Stimulated activated CD4-positive, alpha-beta T cell treated with anti-CD3 and anti-CD28 coated beads, TNF-alpha, amount 100 ng/mL, for 48 hours (primary cell): Measurements from ENCODE around the gene MAGI1.

Experiments used
- DNase-seq, 3 donors: peaks; one replicate each; pipeline ENCODE4 v3.0.0-alpha.2; 2020; ENCODE audit warnings: low read depth in 3 of 3

MAGI1 gene

GRCh38 chr3:65485826-65486469 lies 552.8 kb downstream of the MAGI1 start:
- DNase-seq: no peak

DNA sequence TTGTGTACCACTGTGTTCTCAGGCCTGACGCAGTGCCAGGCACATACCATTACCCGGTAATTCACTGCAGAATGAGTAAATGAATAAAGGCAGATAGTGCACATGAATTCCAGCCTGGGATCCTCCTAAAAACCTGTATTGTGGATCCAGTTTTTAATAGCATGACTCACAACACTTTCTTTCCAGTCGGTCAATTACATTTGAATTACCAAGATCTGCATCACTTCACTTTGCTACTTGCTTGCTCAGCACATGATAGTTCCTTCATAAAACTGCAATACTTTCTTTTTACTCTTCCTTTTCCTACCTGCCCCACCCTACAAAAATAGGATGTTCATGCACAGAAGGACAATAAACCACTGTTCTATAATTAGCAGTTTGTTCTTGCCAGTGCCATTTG lies 553.8 kb downstream of the MAGI1 start:
- no peak for DNase-seq

GRCh38 chr3:65483480-65483879 lies 555.2 kb downstream of the MAGI1 start:
- no peak for DNase-seq

DNA sequence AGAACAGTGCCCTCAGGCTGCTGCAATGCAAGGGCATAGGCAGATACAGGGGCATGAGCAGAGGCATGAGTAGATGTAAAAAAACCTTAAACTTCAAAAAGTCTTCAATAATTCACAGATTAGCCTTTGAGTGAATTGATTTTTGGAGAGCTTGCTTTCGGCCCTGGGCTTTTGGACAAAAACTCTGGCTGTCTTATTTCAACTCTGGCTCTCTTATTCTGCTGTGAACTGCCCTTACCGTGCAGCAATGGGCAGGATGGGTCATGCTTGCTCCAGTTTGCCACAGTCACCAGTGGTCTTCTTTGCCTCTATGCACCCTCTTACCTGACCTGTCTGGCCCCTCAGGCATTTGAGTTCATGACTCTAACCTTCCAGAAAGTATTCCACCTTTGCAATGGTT lies 555.7 kb downstream of the MAGI1 start:
- no peak for DNase-seq

DNA sequence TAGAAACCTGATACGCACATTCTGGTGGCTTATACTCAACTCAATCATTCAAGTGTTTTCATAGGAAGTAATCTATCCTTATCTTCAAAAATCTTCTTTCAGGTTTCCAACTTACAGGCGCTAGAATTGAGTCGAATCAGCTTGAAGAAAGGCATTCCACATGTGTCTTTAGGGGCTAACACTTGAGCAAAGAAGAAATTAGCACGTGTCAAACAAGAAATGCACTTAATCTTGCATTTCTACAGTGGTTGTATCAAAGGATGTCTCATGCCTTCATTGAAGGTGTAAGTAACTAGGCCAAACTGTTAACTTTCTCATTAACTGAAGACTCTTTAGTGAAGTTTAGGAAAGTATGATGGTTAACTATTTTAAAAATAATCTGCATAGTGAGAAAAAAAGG lies 557.6 kb downstream of the MAGI1 start:
- DNase-seq: no peak

DNA sequence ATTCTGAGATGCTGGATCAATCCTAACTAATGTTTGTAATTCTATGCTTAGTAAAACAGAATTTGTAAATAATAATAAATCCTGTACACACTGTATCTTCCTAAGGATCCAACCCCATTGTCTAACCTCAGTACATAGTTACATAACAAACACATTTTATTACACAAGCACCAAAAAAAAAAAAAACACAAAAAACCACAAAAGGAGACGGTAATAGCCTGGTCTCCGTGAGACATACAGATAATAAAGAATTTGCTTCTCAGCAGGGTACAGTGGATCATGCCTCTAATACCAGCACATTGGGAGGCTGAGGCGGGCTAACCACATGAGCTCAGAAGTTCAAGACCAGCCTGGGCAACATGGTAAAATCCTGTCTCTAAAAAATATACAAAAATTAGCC lies 558.7 kb downstream of the MAGI1 start:
- no peak for DNase-seq

DNA sequence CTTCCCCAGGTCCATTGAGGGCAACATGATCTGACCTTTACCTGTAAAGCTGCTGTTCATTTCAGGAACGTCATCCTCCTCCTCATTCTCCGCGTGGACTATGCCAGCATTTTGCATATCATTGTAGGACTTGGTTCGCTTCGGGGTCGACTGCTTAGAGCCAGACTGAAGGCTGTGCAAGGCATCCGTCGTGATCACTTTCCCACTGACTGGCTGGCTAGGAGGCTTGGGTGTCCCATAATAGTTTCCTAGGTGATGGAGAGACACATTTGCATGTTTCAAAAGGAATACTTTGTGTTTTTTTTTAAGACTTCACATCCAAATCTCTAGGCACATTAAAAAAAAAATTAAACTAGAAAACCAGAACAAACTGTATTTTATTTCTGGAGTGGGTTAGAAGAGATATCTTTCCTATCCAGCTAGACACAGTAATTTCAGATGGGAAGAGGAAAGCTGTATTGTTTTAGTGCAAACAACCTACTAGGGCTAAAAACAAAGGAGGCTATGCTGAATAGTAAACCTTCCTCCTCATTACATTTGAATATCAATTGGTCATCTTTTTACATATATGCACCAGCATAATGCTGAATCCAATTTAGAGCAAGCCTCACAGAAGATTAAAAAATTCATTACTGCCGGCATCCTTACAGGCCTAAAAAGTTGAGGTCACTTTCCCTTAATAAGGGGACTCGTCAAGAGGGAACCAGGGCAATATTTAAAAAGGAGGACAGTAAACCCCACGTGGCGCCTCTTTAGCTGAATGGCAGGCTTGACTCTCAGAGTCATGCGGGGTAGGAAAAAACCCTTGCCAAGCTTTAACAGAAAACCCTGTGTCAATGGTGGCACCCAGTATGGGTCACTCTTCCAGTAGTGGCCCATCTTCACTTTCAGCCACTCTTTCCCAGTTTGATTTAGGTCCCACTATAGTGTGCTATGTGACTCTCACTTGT lies 559.9 kb downstream of the MAGI1 start:
- no peak for DNase-seq

DNA sequence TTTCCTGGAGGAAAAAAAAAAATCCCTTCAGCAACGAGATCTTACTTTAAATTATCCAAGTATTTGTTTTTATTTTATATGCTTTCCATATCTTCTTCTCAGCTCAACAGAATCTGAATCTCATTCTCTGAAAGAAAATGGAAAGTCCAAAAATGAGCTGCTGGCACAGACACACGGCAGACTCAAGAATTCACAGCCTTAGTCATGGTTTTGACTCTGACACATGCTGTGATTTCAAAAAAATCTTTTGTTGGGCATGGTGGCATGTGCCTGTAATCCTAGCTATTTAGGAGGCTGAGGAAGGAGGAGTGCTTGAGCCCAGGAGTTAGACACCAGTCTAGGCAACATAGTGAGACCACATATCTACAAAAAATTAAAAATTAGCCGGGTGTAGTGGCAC lies 565.0 kb downstream of the MAGI1 start:
- DNase-seq: no peak

DNA sequence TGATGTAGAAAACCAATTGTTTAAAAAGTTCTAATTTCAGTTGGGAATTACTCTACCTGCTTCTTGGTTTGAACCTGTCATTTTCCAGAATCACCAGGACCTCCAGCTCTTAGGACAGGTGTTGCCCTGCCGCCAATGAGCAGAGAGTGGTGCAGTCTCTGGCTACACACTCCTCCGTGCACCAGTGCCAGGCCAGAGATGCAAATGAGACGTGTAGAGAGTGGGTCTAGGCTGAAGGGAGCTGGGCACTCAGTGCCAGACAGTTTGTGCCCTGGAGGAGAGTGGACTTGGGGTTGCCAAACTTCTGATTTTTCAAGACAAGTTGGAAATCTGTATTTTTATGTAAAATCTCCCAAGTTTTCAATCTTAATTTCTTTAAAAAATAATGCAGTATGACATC lies 566.2 kb downstream of the MAGI1 start:
- no peak for DNase-seq

DNA sequence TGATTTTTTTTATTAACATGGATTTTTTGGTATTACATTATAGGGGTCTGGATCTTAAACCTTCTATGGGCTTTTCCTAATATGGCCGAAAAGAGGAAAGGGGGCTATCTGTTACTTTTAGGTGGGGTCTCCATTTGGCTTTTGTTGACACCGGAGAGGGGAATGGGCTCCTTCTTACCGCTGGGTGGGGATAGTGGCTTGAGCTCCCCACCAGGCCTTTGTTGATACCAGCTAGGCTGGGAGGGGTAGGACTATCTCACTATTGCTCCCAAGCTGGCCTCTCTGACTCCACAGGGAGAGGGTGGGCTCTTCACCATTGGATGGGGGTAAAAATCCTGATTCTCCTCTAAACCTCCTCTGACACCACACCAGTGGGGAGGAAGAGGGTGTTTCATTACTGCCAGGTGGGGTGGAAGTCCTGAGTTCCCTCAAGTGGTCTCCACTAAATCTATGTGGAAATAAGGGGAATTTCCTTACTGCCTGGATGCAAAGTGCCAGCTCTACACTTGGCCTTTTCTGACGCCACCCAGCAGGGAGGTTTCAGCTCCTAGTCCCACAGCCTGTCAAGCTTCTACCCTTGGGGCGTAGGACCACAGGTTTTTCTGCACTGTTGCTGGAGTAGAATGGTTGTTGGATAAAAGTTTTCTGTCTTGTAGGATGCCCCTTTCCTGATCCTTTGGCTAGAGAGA lies 572.3 kb downstream of the MAGI1 start:
- DNase-seq: no peak

GRCh38 chr3:65449841-65450428 lies 588.8 kb downstream of the MAGI1 start:
- DNase-seq: no peak

DNA sequence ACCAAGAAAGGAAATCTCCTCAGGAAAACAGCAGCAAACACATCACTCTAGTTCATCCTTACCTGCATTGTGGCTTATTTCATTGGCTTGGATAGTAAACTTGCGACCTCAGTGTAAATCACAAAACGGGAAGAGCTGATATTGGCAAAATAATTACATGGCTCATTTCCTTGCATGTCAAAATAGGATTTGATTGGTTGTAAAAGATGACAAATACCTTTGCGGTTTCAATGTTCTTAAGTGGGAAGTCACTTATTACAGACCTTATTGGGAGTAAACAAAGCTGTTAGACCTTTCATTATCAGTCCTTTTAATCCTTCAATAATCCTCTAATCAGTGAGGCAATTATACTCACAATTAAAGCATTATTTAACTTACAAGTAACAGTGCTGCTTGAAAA lies 590.6 kb downstream of the MAGI1 start:
- DNase-seq: no peak

GRCh38 chr3:65445573-65446169 lies 593.0 kb downstream of the MAGI1 start:
- no peak for DNase-seq

GRCh38 chr3:65444447-65444815 lies 594.3 kb downstream of the MAGI1 start:
- no peak for DNase-seq

GRCh38 chr3:65443739-65444446 lies 594.8 kb downstream of the MAGI1 start:
- no peak for DNase-seq

- DNase-seq: no peak
Observed at GRCh38 chr3:65439641-65440284, 599.0 kb downstream of the MAGI1 start.

GRCh38 chr3:65438612-65439011 lies 600.1 kb downstream of the MAGI1 start:
- DNase-seq: no peak

DNA sequence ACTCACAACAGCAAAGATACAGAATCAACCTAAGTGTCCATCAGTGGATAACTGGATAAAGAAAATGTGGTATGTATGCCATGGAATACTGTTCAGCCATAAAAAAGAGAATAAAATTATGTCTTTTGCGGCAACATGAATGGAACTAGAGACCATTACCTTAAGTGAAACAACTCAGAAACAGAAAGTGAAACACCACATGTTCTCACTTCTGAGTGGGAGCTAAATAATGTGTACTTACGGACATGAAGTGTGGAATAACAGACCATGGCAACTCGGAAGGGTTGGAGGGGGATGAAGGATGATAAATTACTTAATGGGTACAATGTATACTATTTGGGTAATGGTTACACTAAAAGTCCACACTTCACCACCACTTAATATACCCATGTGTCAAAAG lies 600.6 kb downstream of the MAGI1 start:
- DNase-seq: no peak

DNA sequence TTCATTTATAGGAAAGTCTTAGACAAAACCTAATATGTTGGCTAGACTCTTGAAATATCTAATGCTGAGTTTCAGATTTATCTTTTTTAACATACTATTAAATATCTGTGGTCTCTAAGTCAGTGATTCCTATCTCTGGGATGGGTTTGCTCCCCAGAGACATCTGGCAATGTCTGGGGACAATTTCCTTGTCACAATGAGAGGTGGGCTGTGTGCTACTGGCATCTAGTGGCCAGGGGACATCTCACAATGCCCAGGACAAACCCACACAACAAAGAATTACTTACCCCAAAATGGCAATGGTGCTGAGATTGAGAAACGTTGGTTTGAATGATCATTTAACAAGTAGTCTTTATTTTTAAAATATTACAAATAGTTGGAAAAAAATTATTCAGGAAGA lies 602.1 kb downstream of the MAGI1 start:
- no peak for DNase-seq

GRCh38 chr3:65433480-65433879 lies 605.2 kb downstream of the MAGI1 start:
- no peak for DNase-seq
